Tibial artery (tissue), 4 donors: ENCODE data around the gene TWF2.

Experiments used
- DNase-seq, 2 donors: peaks; one replicate each; pipeline ENCODE4 v3.0.0-alpha.2; 2019
- H3K27ac ChIP-seq, 2 donors: fragments of 200-600 bp; sonication (generic) in 1 of 2; 1 replicate in 1 of 2; 2 replicates in 1 of 2; pipeline ENCODE4 v1.5.1; 2018 to 2019; ENCODE audit warnings: mild to moderate bottlenecking in 1 of 2
- H3K27me3 ChIP-seq, 2 donors: fragments of 200-600 bp; sonication (generic) in 1 of 2; one replicate each; pipeline versions ENCODE4 v1.5.1 to v1.6.0; 2016 to 2019
- H3K36me3 ChIP-seq, 3 donors: fragments of 200-600 bp; sonication (generic) in 2 of 3; one replicate each; pipeline ENCODE4 v1.5.1; 2016 to 2019; ENCODE audit warnings: mild to moderate bottlenecking in 2 of 3
- H3K4me1 ChIP-seq, 4 donors: fragments of 200-600 bp; sonication (generic) in 2 of 4; 1 replicate in 3 of 4; 2 replicates in 1 of 4; pipeline ENCODE4 v1.5.1; 2016 to 2019
- H3K4me3 ChIP-seq, 2 donors: fragments of 200-600 bp; sonication (generic) in 1 of 2; 1 replicate in 1 of 2; 2 replicates in 1 of 2; pipeline ENCODE4 v1.5.1; 2018 to 2019; ENCODE audit warnings: mild to moderate bottlenecking in 2 of 2
- H3K9me3 ChIP-seq, 3 donors: fragments of 200-600 bp; sonication (generic) in 1 of 3; one replicate each; pipeline ENCODE4 v1.5.1; 2016 to 2019
- CTCF ChIP-seq, 2 experiments: fragments of 200-600 bp in 1 of 2; fragments of 450-650 bp in 1 of 2; IDR thresholded peaks; one replicate each; pipeline ENCODE4 v1.5.1; 2017 to 2019; ENCODE audit warnings: antibody characterized with exemption in 2 of 2, mild to moderate bottlenecking in 1 of 2, moderate library complexity in 1 of 2
- intact Hi-C: fragments of 100-400 bp; cut with DNase I; formaldehyde crosslinking; loops from one replicate; pipeline ENCODE4 v1.15.0; 2023; ENCODE audit warnings: low total_unique reads

The TWF2 gene

GRCh38 chr3:52240059-52240885, 1.3 kb upstream of the TWF2 start:
- TF ChIP-seq CTCF (IDR thresholded peaks at IDR 0.05): no peak
- Histone ChIP-seq H3K36me3 (no peaks in the 10 kb centered on the region), H3K4me1 (peaks cover 0 to 54% (median 38%) of the 10 kb centered on the region in 4 donors), H3K9me3 (no peaks in the 10 kb centered on the region), H3K4me3 (peak overlapping the region; percentile 82 to 94), H3K27me3 (no peaks in the 10 kb centered on the region), H3K27ac (peak overlapping the region; percentile 80 to 94)
- intact Hi-C loops: no loop called here
- DNase-seq: peak; percentile 81 to 82

- DNase-seq: peak in 1 of 2 donors; percentile 67
- peaks cover 0 to 52% (median 38%) of the 10 kb centered on the region in 4 donors for H3K4me1 ChIP-seq
Measured at GRCh38 chr3:52238193-52238760, 681 bp downstream of the TWF2 start.

GRCh38 chr3:52237657-52238172, 1.2 kb downstream of the TWF2 start:
- Histone ChIP-seq H3K9me3 (no peaks in the 10 kb centered on the region), H3K27ac (peak overlapping the region; percentile 80 to 94), H3K4me1 (peaks cover 0 to 52% (median 38%) of the 10 kb centered on the region in 4 donors), H3K27me3 (no peaks in the 10 kb centered on the region), H3K4me3 (peak overlapping the region; percentile 82 to 94), H3K36me3 (peaks cover 0 to 24% (median 6%) of the 10 kb centered on the region in 3 donors)
- TF ChIP-seq CTCF (IDR thresholded peaks at IDR 0.05): no peak
- intact Hi-C loops: loop anchor here (2.0 kb wide), 1 partner anchor 41 kb away; the partner anchor contains the start of gene WDR82
- DNase-seq: peak; percentile 90 to 92

More at GRCh38 chr3:52238193-52238760, 681 bp downstream of the TWF2 start:
- Histone ChIP-seq H3K36me3 (peaks cover 0 to 18% (median 5%) of the 10 kb centered on the region in 3 donors), H3K4me3 (peak overlapping the region; percentile 82 to 94), H3K9me3 (no peaks in the 10 kb centered on the region), H3K27me3 (no peaks in the 10 kb centered on the region), H3K27ac (peak overlapping the region; percentile 80 to 94)
- TF ChIP-seq CTCF (IDR thresholded peaks at IDR 0.05): no peak
- intact Hi-C loops: loop anchor here (2.0 kb wide), 1 partner anchor 41 kb away; the partner anchor contains the start of gene WDR82

DNA sequence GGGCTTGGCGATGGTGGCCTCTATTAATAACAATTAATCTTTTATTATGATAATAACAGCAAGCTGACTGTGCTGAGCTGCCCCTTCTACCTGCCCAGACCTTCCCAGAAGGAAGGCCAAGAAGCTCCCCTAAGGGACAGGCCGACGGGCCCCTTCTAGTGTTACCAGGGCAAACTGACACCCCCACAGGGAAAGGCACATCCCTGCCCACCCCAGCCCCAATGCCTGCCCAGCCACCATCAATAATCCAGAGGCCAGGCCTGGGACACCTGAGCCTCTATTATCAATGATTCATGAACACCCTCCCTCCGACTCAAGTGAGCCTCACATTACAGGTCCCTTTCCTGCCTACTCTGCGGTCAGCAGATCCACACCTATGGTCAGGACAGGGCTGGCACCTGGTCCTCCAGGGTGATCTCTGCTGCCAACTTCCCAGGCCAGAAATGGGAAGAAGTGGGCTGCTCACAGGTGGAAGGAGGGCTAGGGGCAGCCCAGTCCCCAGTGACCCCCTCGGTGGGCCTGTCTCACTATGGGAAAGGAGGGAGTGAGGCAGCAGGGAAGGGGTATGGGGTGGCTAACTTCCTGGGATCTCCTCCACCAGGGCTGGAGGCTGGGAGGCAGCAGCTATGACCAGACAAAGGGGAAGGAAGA, 1.8 kb downstream of the TWF2 start:
- no peak for TF ChIP-seq CTCF (IDR thresholded peaks at IDR 0.05)
- Histone ChIP-seq H3K4me1 (peaks cover 0 to 58% (median 38%) of the 10 kb centered on the region in 4 donors), H3K4me3 (peak overlapping the region; percentile 82 to 94), H3K27ac (peak overlapping the region; percentile 80 to 94), H3K9me3 (no peaks in the 10 kb centered on the region), H3K36me3 (peaks cover 0 to 30% (median 12%) of the 10 kb centered on the region in 3 donors), H3K27me3 (no peaks in the 10 kb centered on the region)
- DNase-seq: peak in 1 of 2 donors; percentile 64
- intact Hi-C loops: no loop called here

GRCh38 chr3:52236424-52236886, 2.5 kb downstream of the TWF2 start:
- no peak for TF ChIP-seq CTCF (IDR thresholded peaks at IDR 0.05)
- Histone ChIP-seq H3K9me3 (no peaks in the 10 kb centered on the region), H3K36me3 (peaks cover 0 to 36% (median 19%) of the 10 kb centered on the region in 3 donors), H3K4me1 (peaks cover 0 to 59% (median 40%) of the 10 kb centered on the region in 4 donors), H3K27me3 (no peaks in the 10 kb centered on the region), H3K4me3 (no peak overlapping the region), H3K27ac (peak overlapping the region; percentile 80 to 94)
- intact Hi-C loops: no loop called here
- DNase-seq: peak in 1 of 2 donors; percentile 65
